GM10248 (cell line): Measurements from ENCODE around the gene TWF2.

Experiments used
- CTCF ChIA-PET: fragments of 300-600 bp; sonication (Branson Sonifier 250); formaldehyde crosslinking; extraction: SDS; loops from one replicate; lab custom pipeline; 2021; ENCODE audit warnings: antibody characterized with exemption; lab: Yijun Ruan, JAX
- POLR2A ChIA-PET: fragments of 350-650 bp; sonication (Branson Sonifier 250); formaldehyde crosslinking; extraction: SDS; loops from one replicate; lab custom pipeline; 2020; ENCODE audit warnings: antibody characterized with exemption; lab: Yijun Ruan, JAX
- DNase-seq: peaks from one replicate; pipeline ENCODE4 v3.0.0; 2012; ENCODE audit errors: extremely low spot score
- TF ChIP-seq, protein P1 (sequence below): IDR thresholded peaks from 2 replicates; pipeline ENCODE4 v1.5.1; 2012; ENCODE audit warnings: mild to moderate bottlenecking, low read depth; ENCODE audit errors: extremely low read depth, missing control alignments, control extremely low read depth

TWF2 gene

DNA sequence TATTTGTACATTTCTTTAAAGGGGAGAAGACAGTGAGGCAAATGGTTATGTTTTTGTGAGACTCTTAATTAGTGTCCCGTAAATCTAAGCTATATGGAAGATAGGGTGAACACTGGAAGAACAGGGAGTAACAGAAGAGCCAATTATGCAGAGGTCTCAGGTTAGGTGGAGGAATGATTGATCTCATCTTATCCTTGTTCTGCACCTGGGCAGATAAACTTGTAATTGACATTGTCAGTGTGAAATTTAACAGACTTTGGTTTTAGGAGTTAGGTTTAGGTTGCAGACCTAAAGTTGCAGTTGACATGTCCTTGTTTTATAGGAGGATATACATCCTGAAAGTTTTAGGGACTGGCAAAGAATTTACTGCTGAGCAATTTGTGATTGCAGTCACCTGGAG, 3.1 kb upstream of the TWF2 start:
- no peak for DNase-seq
- ChIA-PET CTCF (interaction anchor here (2.4 to 7.0 kb wide), 3 partner anchors 10 to 21 kb away, joined by 13 to 48 read pairs (median 21); no protein-coding TSS in a partner anchor), POLR2A (no interaction called here)
- TF ChIP-seq, protein P1, sequence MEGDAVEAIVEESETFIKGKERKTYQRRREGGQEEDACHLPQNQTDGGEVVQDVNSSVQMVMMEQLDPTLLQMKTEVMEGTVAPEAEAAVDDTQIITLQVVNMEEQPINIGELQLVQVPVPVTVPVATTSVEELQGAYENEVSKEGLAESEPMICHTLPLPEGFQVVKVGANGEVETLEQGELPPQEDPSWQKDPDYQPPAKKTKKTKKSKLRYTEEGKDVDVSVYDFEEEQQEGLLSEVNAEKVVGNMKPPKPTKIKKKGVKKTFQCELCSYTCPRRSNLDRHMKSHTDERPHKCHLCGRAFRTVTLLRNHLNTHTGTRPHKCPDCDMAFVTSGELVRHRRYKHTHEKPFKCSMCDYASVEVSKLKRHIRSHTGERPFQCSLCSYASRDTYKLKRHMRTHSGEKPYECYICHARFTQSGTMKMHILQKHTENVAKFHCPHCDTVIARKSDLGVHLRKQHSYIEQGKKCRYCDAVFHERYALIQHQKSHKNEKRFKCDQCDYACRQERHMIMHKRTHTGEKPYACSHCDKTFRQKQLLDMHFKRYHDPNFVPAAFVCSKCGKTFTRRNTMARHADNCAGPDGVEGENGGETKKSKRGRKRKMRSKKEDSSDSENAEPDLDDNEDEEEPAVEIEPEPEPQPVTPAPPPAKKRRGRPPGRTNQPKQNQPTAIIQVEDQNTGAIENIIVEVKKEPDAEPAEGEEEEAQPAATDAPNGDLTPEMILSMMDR: no peak

DNA sequence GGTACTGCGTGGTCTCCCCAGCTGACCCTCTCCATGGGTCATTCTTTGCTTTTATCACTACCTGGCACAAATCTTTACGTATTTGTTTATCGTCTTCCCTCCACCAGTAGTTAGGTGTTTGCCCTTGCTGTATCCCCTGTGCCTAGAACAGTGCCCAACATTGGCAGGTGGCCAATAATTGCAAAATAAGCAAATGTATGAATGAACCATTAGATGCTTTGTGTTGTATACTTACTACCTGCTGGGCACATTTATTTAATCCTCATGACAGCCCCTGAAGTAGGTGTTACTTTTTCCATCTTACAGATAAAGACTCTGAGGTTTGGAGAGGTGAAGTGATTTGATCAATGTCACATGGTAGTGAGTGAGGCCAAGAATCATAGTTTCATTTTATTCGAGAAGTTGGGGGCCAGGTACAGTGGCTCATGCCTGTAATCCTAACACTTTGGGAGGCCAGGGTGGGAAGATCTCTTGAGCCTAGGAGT, 2.0 kb upstream of the TWF2 start:
- POLR2A ChIA-PET: interaction anchor here (1.0 kb wide), 1 partner anchor 36 kb away, joined by 5 read pairs; no protein-coding TSS in a partner anchor

DNA sequence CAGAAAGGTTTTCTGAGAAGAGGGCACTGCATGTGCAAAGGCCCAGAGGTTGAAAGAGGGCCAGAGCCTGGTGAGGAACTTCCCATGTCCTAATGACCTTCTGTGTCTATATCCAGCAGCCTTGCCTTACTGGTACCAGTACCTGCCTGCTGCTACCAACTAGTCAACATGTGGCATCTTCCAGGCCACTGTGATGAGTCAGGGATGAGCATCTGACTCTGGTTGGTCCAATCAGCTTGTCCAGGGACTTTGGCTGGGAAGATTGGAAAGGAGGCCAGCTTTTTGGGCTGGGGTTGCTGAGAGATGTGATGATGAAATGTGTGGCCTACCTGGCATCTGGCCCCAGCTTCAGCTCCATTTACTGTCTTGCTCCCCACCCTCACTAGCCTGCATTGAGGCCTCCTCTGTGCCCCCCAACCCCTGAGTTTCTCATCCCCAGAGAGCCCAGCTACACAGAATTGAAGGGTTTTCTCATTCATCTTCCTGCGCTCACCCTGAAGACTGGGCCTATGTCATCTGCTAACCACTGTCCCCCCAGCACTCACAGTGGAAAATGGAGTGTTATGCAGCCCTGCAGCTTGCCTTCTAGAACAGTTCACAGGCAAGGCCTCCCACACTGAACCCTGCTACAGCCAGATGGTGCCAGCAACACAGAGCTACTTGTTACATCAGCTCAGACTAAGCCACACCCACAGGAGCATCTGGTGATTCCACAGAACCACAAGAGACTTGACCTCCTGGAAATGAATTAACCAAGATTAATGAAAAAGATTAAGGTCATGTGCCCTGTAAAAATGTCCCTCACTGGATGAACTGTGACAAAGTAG, 1.3 kb upstream of the TWF2 start:
- POLR2A ChIA-PET: interaction anchor here (1.0 kb wide), 1 partner anchor 37 kb away, joined by 5 read pairs; no protein-coding TSS in a partner anchor
- DNase-seq: no peak
- TF ChIP-seq, protein P1: no peak
- CTCF ChIA-PET: interaction anchor here (0.7 to 7.0 kb wide), 11 partner anchors 9 to 99 kb away, joined by 3 to 48 read pairs (median 6); partner anchors contain the start of gene TLR9

More for the DNA sequence above, 2.0 kb upstream of the TWF2 start:
- DNase-seq: no peak
- TF ChIP-seq, protein P1: no peak
- CTCF ChIA-PET: interaction anchor here (0.7 to 7.0 kb wide), 11 partner anchors 8 to 99 kb away, joined by 3 to 48 read pairs (median 6); partner anchors contain the start of gene TLR9

DNA sequence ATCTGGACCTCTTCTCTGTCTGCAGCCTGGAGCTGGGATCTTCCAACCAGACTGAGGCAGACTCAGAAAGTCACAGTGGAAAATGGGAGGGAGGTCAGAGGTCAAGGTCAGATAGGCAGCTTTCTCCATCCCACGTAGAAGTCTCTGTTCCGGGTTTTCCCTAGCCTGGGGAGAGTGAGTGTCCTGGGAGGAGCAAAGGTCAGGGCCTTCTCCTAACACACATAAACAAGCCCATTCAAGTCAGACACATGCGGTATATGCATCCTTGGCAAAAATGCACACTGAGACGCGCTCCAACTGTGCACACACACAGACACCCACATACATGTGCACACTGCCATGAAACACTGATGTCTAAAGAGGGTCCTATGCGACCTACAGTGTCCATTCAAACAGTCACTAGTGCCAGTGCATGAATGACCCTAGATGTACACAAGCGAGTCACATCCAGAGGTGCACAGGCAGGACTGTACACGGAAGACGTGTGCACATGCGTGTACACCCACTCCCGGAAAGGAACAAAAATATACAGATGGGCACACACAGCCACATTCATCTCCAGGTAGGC, 681 bp downstream of the TWF2 start:
- CTCF ChIA-PET: interaction anchor here (0.7 to 5.9 kb wide), 15 partner anchors 10 to 265 kb away, joined by 3 to 50 read pairs (median 6); partner anchors contain the start of genes ABHD14B, TLR9 and WDR82
- no peak for DNase-seq
- POLR2A ChIA-PET: interaction anchor here (1.0 to 1.8 kb wide), 4 partner anchors 9 to 42 kb away, joined by 3 to 6 read pairs (median 5); partner anchors contain the start of gene WDR82
- TF ChIP-seq, protein P1: no peak

DNA sequence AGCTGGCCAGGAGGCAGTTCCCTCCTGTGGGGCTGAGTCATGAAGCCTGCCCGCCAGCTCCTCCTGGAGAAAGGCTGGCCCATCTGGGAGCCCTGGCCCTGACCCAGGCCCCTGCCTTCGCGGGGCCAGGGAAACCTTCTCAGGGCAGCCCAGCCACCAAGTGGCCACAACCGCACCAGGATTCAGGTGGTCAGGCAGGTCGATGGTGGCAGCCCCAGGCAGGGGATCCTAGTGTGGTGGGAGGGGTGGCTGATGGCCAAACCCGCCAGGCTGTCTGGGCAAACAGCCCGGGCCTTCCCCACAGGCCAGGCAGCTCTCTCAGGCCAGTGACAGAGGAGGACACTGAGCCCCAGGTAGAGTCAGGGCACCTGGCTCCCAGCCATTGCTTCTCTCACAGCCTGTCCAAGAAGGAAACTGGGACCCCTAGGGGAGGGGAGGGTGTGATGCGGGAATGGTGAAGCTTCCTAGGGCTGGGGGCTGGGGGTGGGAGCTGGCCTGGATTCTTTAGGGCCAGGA, 1.2 kb downstream of the TWF2 start:
- ChIA-PET POLR2A (interaction anchor here (1.2 to 1.8 kb wide), 2 partner anchors 11 to 41 kb away, joined by 4 to 6 read pairs; partner anchors contain the start of gene WDR82), CTCF (interaction anchor here (1.0 to 5.9 kb wide), 14 partner anchors 11 to 264 kb away, joined by 3 to 50 read pairs (median 6); partner anchors contain the start of genes ABHD14B, TLR9 and WDR82)
- TF ChIP-seq, protein P1: no peak
- no peak for DNase-seq
